Measurements from ENCODE around the gene PLEKHA7. TPM values are rescaled to one million over a fixed set of nuclear protein-coding genes. Genes with fewer than 3 reads are reported as not detected.

Gene PLEKHA7
- total and polyA plus RNA-seq, 4 donors, result 13.3 to 31.8 (median 21.5) TPM

GRCh38 chr11:16831316-16832192, 182.7 kb downstream of the PLEKHA7 start:
- ATAC-seq (ENCODE audit: insufficient read depth, low FRiP score) (no peak), DNase-seq (peak; percentile 41 to 64 (median 53))
- Histone ChIP-seq H3K4me1 (ENCODE audit: control insufficient read depth in 5 of 5, insufficient read depth in 5 of 5, low read length in 5 of 5) (no peaks in the 10 kb centered on the region), H3K27me3 (ENCODE audit: control insufficient read depth in 3 of 3, insufficient read depth in 3 of 3, low read length in 2 of 3) (no peaks in the 10 kb centered on the region), H3K9me3 (ENCODE audit: control insufficient read depth in 4 of 4, insufficient read depth in 3 of 4, low read length in 3 of 4) (no peaks in the 10 kb centered on the region), H3K36me3 (ENCODE audit: control insufficient read depth in 4 of 4, insufficient read depth in 4 of 4, low read length in 4 of 4) (no peaks in the 10 kb centered on the region), H3K4me3 (no peak overlapping the region), H3K9ac (ENCODE audit: insufficient read depth in 1 of 2, low read length in 2 of 2) (no peak overlapping the region), H3K27ac (ENCODE audit: low read depth in 1 of 2, low read length in 1 of 2) (no peak overlapping the region)
- WGBS, 2 donors, result 70 to 79% methylated on average over 10 of the region's 10 CpGs
- TF ChIP-seq CTCF (IDR thresholded peaks at IDR 0.05; ENCODE audit: control extremely low read depth, extremely low read depth), result no peak

- Histone ChIP-seq H3K9me3 (ENCODE audit: control insufficient read depth in 4 of 4, insufficient read depth in 3 of 4, low read length in 3 of 4) (no peaks in the 10 kb centered on the region), H3K4me1 (ENCODE audit: control insufficient read depth in 5 of 5, insufficient read depth in 5 of 5, low read length in 5 of 5) (peaks cover 0 to 3% (median 0%) of the 10 kb centered on the region in 5 donors)
- 70 to 84% methylated on average over 2 of the region's 2 CpGs for WGBS, 2 donors
These were observed 187.1 kb downstream of the PLEKHA7 start for GRCh38 chr11:16827139-16827538.

GRCh38 chr11:16825968-16826367, 188.2 kb downstream of the PLEKHA7 start:
- DNase-seq (no peak), ATAC-seq (ENCODE audit: insufficient read depth, low FRiP score) (no peak)
- TF ChIP-seq CTCF (IDR thresholded peaks at IDR 0.05; ENCODE audit: control extremely low read depth, extremely low read depth), result no peak
- Histone ChIP-seq H3K27me3 (ENCODE audit: control insufficient read depth in 3 of 3, insufficient read depth in 3 of 3, low read length in 2 of 3) (no peaks in the 10 kb centered on the region), H3K9me3 (ENCODE audit: control insufficient read depth in 4 of 4, insufficient read depth in 3 of 4, low read length in 3 of 4) (no peaks in the 10 kb centered on the region), H3K27ac (ENCODE audit: low read depth in 1 of 2, low read length in 1 of 2) (no peak overlapping the region), H3K4me3 (no peak overlapping the region), H3K4me1 (ENCODE audit: control insufficient read depth in 5 of 5, insufficient read depth in 5 of 5, low read length in 5 of 5) (peaks cover 0 to 3% (median 0%) of the 10 kb centered on the region in 5 donors), H3K36me3 (ENCODE audit: control insufficient read depth in 4 of 4, insufficient read depth in 4 of 4, low read length in 4 of 4) (peaks cover 0 to 7% (median 0%) of the 10 kb centered on the region in 4 donors), H3K9ac (ENCODE audit: insufficient read depth in 1 of 2, low read length in 2 of 2) (no peak overlapping the region)
- 90 to 93% methylated on average over 9 of the region's 9 CpGs for whole genome bisulfite sequencing, 2 donors

More at GRCh38 chr11:16827139-16827538, 187.1 kb downstream of the PLEKHA7 start:
- no peak overlapping the region for H3K9ac ChIP-seq (ENCODE audit: insufficient read depth in 1 of 2, low read length in 2 of 2)
- ATAC-seq (ENCODE audit: insufficient read depth, low FRiP score), result no peak
- no peak overlapping the region for H3K27ac ChIP-seq (ENCODE audit: low read depth in 1 of 2, low read length in 1 of 2)
- no peak for DNase-seq
- H3K4me3 ChIP-seq, result no peak overlapping the region
- H3K27me3 ChIP-seq (ENCODE audit: control insufficient read depth in 3 of 3, insufficient read depth in 3 of 3, low read length in 2 of 3), result no peaks in the 10 kb centered on the region
- no peak for TF ChIP-seq CTCF (IDR thresholded peaks at IDR 0.05; ENCODE audit: control extremely low read depth, extremely low read depth)
- peaks cover 0 to 7% (median 0%) of the 10 kb centered on the region in 4 donors for H3K36me3 ChIP-seq (ENCODE audit: control insufficient read depth in 4 of 4, insufficient read depth in 4 of 4, low read length in 4 of 4)

Data from lung (tissue), 12 donors.